A549 (cell line): Measurements from ENCODE around the gene SLC44A2. TPM values are rescaled to one million over a fixed set of nuclear protein-coding genes. Genes with fewer than 3 reads are reported as not detected.

Experiments used
- ATAC-seq, 2 experiments: fragments of 200-7000 bp in 1 of 2; fragments of >200 bp in 1 of 2; cut with Nextera tagmentation in 1 of 2; cut with Tn5 transposase in 1 of 2; 3 replicates each; pipeline versions ENCODE4 v1.8.0 to v1.9.1; 2018 to 2020; ENCODE audit warnings: mild to moderate bottlenecking in 1 of 2, moderate library complexity in 1 of 2
- CTCF ChIA-PET: fragments of 300-600 bp; sonication (Branson Sonifier 250); formaldehyde crosslinking; extraction: SDS; loops from one replicate; lab custom pipeline; 2021; ENCODE audit warnings: antibody characterized with exemption, inconsistent platforms; lab: Yijun Ruan, JAX
- POLR2A ChIA-PET: fragments of 350-600 bp; formaldehyde crosslinking; extraction: SDS; loops from one replicate; lab custom pipeline; 2021; ENCODE audit warnings: antibody characterized with exemption, inconsistent platforms; lab: Yijun Ruan, JAX
- DNase-seq, 2 experiments: peaks; one replicate each; pipeline versions ENCODE4 v3.0.0 to v3.0.0-alpha.2; 2011 to 2016; ENCODE audit warnings: low read depth in 1 of 2, low spot score in 1 of 2
- FAIRE-seq: peaks from 2 replicates; lab custom pipeline; 2011; peaks lifted over from hg19 to GRCh38; lab: Jason Lieb, UNC
- H3K27ac ChIP-seq, 2 experiments: fragments of >200 bp; sonication (Bioruptor Twin); formaldehyde crosslinking; 3 replicates each; pipeline ENCODE4 v1.5.1; 2016 to 2017
- H3K4me1 ChIP-seq: fragments of >200 bp; sonication (Bioruptor Twin); formaldehyde crosslinking; 3 replicates; pipeline ENCODE4 v1.6.1; 2016
- H3K4me2 ChIP-seq: fragments of >200 bp; sonication (Bioruptor Twin); formaldehyde crosslinking; 3 replicates; pipeline ENCODE4 v1.6.1; 2016
- H3K4me3 ChIP-seq: fragments of >200 bp; sonication (Bioruptor Twin); formaldehyde crosslinking; 3 replicates; pipeline ENCODE4 v1.5.1; 2016
- H3K9me3 ChIP-seq: fragments of >200 bp; sonication (Bioruptor Twin); formaldehyde crosslinking; 3 replicates; pipeline ENCODE4 v1.6.1; 2016
- BHLHE40 ChIP-seq: IDR thresholded peaks from 2 replicates; pipeline ENCODE4 v1.6.1; 2012; ENCODE audit warnings: low read depth, low read length, inconsistent platforms
- CHD2 ChIP-seq: fragments of 150-350 bp; IDR thresholded peaks from 2 replicates; pipeline ENCODE4 v1.6.1; 2014; ENCODE audit warnings: low read length; ENCODE audit not compliant: partially characterized antibody
- EHMT2 ChIP-seq: fragments of 200-600 bp; sonication (generic); IDR thresholded peaks from 2 replicates; pipeline ENCODE4 v1.6.1; 2016; ENCODE audit warnings: antibody characterized with exemption, low read depth, mild to moderate bottlenecking, moderate library complexity
- ELK1 ChIP-seq: fragments of 150-350 bp; IDR thresholded peaks from 2 replicates; pipeline ENCODE4 v1.6.1; 2014; ENCODE audit warnings: low read depth, mild to moderate bottlenecking, low read length
- ESRRA ChIP-seq: fragments of 150-350 bp; IDR thresholded peaks from 2 replicates; pipeline ENCODE4 v1.6.1; 2014; ENCODE audit warnings: mild to moderate bottlenecking, low read length, borderline replicate concordance
- FOSB ChIP-seq: fragments of 250-450 bp; sonication (Bioruptor Pico); IDR thresholded peaks from 2 replicates; pipeline ENCODE4 v1.5.0; 2020; ENCODE audit warnings: mild to moderate bottlenecking, moderate library complexity
- FOSL2 ChIP-seq, 2 experiments: fragments of 450-650 bp in 1 of 2; fragments of >200 bp in 1 of 2; sonication (Bioruptor Twin) in 1 of 2; formaldehyde crosslinking; IDR thresholded peaks; 2 replicates each; pipeline versions ENCODE4 v1.5.0 to v1.6.1; 2016 to 2020; ENCODE audit warnings: mild to moderate bottlenecking in 1 of 2, moderate library complexity in 1 of 2
- GATA3 ChIP-seq: IDR thresholded peaks from 2 replicates; pipeline ENCODE4 v1.6.1; 2012; ENCODE audit warnings: borderline replicate concordance
- HMGXB4 ChIP-seq: fragments of 250-450 bp; sonication (Bioruptor Pico); IDR thresholded peaks from 2 replicates; pipeline ENCODE4 v1.5.0; 2021; ENCODE audit warnings: mild to moderate bottlenecking, moderate library complexity, borderline replicate concordance
- HOXA7 ChIP-seq: fragments of 250-450 bp; sonication (Bioruptor Pico); IDR thresholded peaks from 2 replicates; pipeline ENCODE4 v1.5.0; 2020; ENCODE audit warnings: mild to moderate bottlenecking, moderate library complexity
- HOXB13 ChIP-seq: fragments of 250-450 bp; sonication (Bioruptor Pico); IDR thresholded peaks from 2 replicates; pipeline ENCODE4 v1.5.0; 2020; ENCODE audit warnings: low read depth, mild to moderate bottlenecking, moderate library complexity
- JUN ChIP-seq, 2 experiments: fragments of >200 bp; sonication (Bioruptor Twin); formaldehyde crosslinking; IDR thresholded peaks; 2 replicates in 1 of 2; 3 replicates in 1 of 2; pipeline ENCODE4 v1.6.1; 2016 to 2017
- MAFK ChIP-seq: fragments of 450-650 bp; IDR thresholded peaks from 2 replicates; pipeline ENCODE4 v1.6.1; 2014; ENCODE audit not compliant: partially characterized antibody
- NFE2L2 ChIP-seq: fragments of 150-350 bp; conservative IDR thresholded peaks from 2 replicates; pipeline ENCODE4 v1.6.1; 2014; ENCODE audit warnings: low read length
- NR3C1 ChIP-seq: fragments of >200 bp; sonication (Bioruptor Twin); formaldehyde crosslinking; IDR thresholded peaks from 3 replicates; pipeline ENCODE4 v1.6.1; 2017
- PHF8 ChIP-seq: fragments of 200-600 bp; sonication (generic); IDR thresholded peaks from 2 replicates; pipeline ENCODE4 v1.6.1; 2016; ENCODE audit warnings: low read depth, mild to moderate bottlenecking, antibody characterized with exemption, moderate library complexity, borderline replicate concordance
- POLR2AphosphoS2 ChIP-seq: conservative IDR thresholded peaks from 2 replicates; pipeline ENCODE4 v1.6.1; 2012; ENCODE audit warnings: low read length, improper control_type of control experiment, inconsistent platforms
- RARB ChIP-seq: fragments of 250-450 bp; sonication (Bioruptor Pico); IDR thresholded peaks from 2 replicates; pipeline ENCODE4 v1.8.0; 2021; ENCODE audit warnings: mild to moderate bottlenecking, moderate library complexity
- SREBF2 ChIP-seq: fragments of 450-650 bp; IDR thresholded peaks from 2 replicates; pipeline ENCODE4 v1.6.1; 2014; ENCODE audit warnings: mild to moderate bottlenecking, moderate library complexity
- ZC3H11A ChIP-seq: fragments of 450-650 bp; IDR thresholded peaks from 2 replicates; pipeline ENCODE4 v1.6.1; 2014; ENCODE audit warnings: antibody characterized with exemption, mild to moderate bottlenecking
- ZNF302 ChIP-seq: fragments of 250-450 bp; sonication (Bioruptor Pico); IDR thresholded peaks from 2 replicates; pipeline ENCODE4 v1.9.0; 2021; ENCODE audit warnings: inconsistent platforms, mild to moderate bottlenecking, moderate library complexity
- WGBS: methylation state at CpG from one replicate; pipeline ENCODE4 v1.1.6; 2017; ENCODE audit errors: missing lambda C conversion rate; 5-methylcytosine and 5-hydroxymethylcytosine counted together
- polyA plus RNA-seq, 4 experiments: library from polyadenylated mRNA; depleted of rRNA in 3 of 4; stranded (reverse); fragments of >200 nt; fragmentation: RNase III in 1 of 4; extraction: RNeasy Plus Mini Kit Qiagen cat#74134 plus additional on column Dnase treatment in 1 of 4; gene quantifications; 2 replicates in 3 of 4; 3 replicates in 1 of 4; pipeline ENCODE4 v1.2.3, GENCODE V29; 2011 to 2017
- TF ChIP-seq, protein P1 (sequence below): IDR thresholded peaks from 2 replicates; pipeline ENCODE4 v1.6.1; 2012
- TF ChIP-seq, protein P2 (sequence below): IDR thresholded peaks from 2 replicates; pipeline ENCODE4 v1.6.1; 2012
- TF ChIP-seq, protein P3 (sequence below): fragments of >200 bp; sonication (Bioruptor Twin); formaldehyde crosslinking; IDR thresholded peaks from 3 replicates; pipeline ENCODE4 v1.5.1; 2016

The SLC44A2 gene
- polyA plus RNA-seq, 2 of the 4 experiments (the other 2 are of a cell fraction): 8.3 TPM

DNA sequence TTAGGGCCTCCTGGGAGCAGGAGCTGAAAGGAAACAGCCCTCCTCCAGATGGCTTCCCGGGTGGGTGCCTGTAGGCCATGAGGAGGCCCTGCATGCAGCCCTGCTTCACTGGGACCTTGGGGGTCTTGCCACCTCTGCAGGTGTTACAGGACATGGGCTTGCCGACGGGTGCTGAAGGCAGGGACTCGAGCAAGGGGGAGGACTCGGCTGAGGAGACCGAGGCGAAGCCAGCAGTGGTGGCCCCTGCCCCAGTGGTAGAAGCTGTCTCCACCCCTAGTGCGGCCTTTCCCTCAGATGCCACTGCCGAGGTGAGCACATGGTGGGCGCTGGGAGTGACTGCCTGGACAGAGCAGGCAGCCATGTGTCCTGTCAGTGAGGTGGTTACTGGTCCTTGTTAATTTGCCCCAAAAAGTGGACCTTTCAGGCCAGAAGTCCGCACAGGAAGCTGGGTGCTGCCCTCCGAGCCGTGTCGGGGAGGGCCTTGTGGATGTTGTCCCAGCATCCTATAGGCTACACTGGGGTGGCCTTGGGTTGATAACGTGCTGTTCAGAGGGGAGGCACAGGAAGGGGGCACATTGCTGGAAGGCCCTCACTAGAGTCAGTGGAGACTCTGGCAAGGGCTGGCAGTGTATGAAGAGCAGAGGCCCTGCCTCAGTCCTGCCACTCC is 57.2 kb downstream of the SLC44A2 start:
- FAIRE-seq: no peak

DNA sequence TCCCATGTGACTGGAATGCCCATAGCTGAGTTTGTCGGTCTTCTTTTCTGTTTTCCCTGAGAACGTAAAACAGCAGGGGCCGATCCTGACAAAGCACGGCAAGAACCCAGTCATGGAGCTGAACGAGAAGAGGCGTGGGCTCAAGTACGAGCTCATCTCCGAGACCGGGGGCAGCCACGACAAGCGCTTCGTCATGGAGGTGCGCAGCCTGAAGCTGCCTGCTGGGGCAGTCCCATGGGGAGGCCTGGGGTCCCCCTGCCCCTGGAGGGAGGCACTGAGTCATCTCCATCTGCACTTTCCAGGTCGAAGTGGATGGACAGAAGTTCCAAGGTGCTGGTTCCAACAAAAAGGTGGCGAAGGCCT is 57.7 kb downstream of the SLC44A2 start:
- no peak overlapping the region for H3K27ac ChIP-seq
- DNase-seq: no peak
- CTCF ChIA-PET: interaction anchor here (1.2 to 1.6 kb wide), 2 partner anchors 38 to 102 kb away, joined by 4 to 6 read pairs; no protein-coding TSS in a partner anchor
- no peak overlapping the region for H3K4me3 ChIP-seq
- POLR2A ChIA-PET: no interaction called here
- no peaks in the 10 kb centered on the region for H3K4me1 ChIP-seq
- no peak overlapping the region for H3K4me2 ChIP-seq
- H3K9me3 ChIP-seq: no peaks in the 10 kb centered on the region
- ATAC-seq: no peak
- no peak for FAIRE-seq
- WGBS: 92% methylated on average over 14 of the region's 15 CpGs
- no peak for TF ChIP-seq FOSB (CRISPR knock-in tag)
- TF ChIP-seq, protein P1, sequence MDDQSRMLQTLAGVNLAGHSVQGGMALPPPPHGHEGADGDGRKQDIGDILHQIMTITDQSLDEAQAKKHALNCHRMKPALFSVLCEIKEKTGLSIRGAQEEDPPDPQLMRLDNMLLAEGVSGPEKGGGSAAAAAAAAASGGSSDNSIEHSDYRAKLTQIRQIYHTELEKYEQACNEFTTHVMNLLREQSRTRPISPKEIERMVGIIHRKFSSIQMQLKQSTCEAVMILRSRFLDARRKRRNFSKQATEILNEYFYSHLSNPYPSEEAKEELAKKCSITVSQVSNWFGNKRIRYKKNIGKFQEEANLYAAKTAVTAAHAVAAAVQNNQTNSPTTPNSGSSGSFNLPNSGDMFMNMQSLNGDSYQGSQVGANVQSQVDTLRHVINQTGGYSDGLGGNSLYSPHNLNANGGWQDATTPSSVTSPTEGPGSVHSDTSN: no peak
- TF ChIP-seq NFE2L2: no peak
- no peak for TF ChIP-seq RARB
- no peak for TF ChIP-seq PHF8
- TF ChIP-seq ESRRA: no peak
- no peak for TF ChIP-seq EHMT2
- no peak for TF ChIP-seq HOXB13 (CRISPR knock-in tag)
- TF ChIP-seq GATA3: no peak

More for the DNA sequence above, 57.2 kb downstream of the SLC44A2 start:
- ChIA-PET POLR2A (no interaction called here), CTCF (interaction anchor here (1.0 to 1.7 kb wide), 6 partner anchors 14 to 102 kb away, joined by 3 to 6 read pairs (median 4); no protein-coding TSS in a partner anchor)
- Histone ChIP-seq H3K4me1 (no peaks in the 10 kb centered on the region), H3K27ac (no peak overlapping the region), H3K9me3 (no peaks in the 10 kb centered on the region), H3K4me3 (no peak overlapping the region), H3K4me2 (no peak overlapping the region)
- WGBS: 97% methylated on average over 11 of the region's 15 CpGs
- no peak for DNase-seq
- ATAC-seq: no peak; a peak in 1 of 6 replicates
- TF ChIP-seq EHMT2: no peak
- no peak for TF ChIP-seq PHF8
- TF ChIP-seq, protein P2, sequence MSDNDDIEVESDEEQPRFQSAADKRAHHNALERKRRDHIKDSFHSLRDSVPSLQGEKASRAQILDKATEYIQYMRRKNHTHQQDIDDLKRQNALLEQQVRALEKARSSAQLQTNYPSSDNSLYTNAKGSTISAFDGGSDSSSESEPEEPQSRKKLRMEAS: no peak
- no peak for TF ChIP-seq FOSL2 (IDR thresholded peaks at IDR 0.05)
- no peak for TF ChIP-seq FOSL2 (CRISPR knock-in tag; IDR thresholded peaks at IDR 0.05)
- no peak for TF ChIP-seq JUN (IDR thresholded peaks at IDR 0.05)
- no peak for TF ChIP-seq ELK1
- no peak for TF ChIP-seq NR3C1
- TF ChIP-seq HOXA7 (CRISPR knock-in tag): no peak
- no peak for TF ChIP-seq ESRRA
- TF ChIP-seq POLR2AphosphoS2: no peak

DNA sequence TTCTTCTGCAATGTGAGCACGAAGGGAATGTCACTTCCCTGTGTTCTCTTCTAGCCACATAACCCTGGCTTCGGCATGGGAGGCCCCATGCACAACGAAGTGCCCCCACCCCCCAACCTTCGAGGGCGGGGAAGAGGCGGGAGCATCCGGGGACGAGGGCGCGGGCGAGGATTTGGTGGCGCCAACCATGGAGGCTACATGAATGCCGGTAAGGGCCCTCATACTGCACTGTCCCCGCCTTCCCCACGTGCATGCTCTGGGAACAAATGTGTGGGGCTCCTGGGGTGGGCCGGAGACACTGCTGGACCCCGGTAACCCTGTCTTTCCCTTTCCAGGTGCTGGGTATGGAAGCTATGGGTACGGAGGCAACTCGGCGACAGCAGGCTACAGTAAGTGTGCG is 58.2 kb downstream of the SLC44A2 start:
- ChIA-PET CTCF (interaction anchor here (1.2 to 1.6 kb wide), 3 partner anchors 16 to 103 kb away, joined by 4 to 6 read pairs (median 4); no protein-coding TSS in a partner anchor), POLR2A (no interaction called here)
- WGBS: 94% methylated on average over 17 of the region's 21 CpGs
- Histone ChIP-seq H3K27ac (no peak overlapping the region), H3K4me1 (no peaks in the 10 kb centered on the region), H3K9me3 (no peaks in the 10 kb centered on the region), H3K4me3 (no peak overlapping the region), H3K4me2 (no peak overlapping the region)
- FAIRE-seq: no peak
- no peak for ATAC-seq
- TF ChIP-seq, protein P3, sequence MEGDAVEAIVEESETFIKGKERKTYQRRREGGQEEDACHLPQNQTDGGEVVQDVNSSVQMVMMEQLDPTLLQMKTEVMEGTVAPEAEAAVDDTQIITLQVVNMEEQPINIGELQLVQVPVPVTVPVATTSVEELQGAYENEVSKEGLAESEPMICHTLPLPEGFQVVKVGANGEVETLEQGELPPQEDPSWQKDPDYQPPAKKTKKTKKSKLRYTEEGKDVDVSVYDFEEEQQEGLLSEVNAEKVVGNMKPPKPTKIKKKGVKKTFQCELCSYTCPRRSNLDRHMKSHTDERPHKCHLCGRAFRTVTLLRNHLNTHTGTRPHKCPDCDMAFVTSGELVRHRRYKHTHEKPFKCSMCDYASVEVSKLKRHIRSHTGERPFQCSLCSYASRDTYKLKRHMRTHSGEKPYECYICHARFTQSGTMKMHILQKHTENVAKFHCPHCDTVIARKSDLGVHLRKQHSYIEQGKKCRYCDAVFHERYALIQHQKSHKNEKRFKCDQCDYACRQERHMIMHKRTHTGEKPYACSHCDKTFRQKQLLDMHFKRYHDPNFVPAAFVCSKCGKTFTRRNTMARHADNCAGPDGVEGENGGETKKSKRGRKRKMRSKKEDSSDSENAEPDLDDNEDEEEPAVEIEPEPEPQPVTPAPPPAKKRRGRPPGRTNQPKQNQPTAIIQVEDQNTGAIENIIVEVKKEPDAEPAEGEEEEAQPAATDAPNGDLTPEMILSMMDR: no peak
- no peak for TF ChIP-seq ZC3H11A
- TF ChIP-seq PHF8: no peak
- no peak for TF ChIP-seq BHLHE40
- TF ChIP-seq ESRRA: no peak
- no peak for TF ChIP-seq SREBF2
- no peak for TF ChIP-seq MAFK
- no peak for TF ChIP-seq RARB
- TF ChIP-seq ZNF302 (CRISPR knock-in tag): no peak
- no peak for TF ChIP-seq CHD2
- no peak for TF ChIP-seq HMGXB4 (CRISPR knock-in tag)
- no peak for DNase-seq
